ENCODE measurements around the gene IZUMO3.

DNA sequence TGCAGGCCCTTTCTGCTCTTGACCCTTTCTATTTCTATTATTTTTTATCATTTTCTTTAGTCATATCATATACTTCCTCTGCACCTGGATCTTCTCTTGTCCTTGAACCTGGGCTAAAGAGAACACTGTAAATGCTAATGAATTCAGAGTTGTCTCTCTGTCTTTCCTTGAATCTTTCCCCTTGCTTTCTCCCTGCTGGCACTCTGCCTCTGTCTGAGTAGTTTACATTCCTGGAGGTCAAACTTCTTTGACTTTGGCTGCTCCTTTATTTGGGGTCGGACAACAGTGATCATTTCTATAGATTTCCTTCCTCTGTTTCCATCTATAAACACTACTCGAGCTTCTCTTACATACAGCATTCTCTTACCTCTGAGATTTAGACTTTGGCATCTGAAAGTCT is 47.1 kb downstream of the IZUMO3 start:
- TF ChIP-seq, protein P1, sequence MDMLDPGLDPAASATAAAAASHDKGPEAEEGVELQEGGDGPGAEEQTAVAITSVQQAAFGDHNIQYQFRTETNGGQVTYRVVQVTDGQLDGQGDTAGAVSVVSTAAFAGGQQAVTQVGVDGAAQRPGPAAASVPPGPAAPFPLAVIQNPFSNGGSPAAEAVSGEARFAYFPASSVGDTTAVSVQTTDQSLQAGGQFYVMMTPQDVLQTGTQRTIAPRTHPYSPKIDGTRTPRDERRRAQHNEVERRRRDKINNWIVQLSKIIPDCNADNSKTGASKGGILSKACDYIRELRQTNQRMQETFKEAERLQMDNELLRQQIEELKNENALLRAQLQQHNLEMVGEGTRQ (IDR thresholded peaks at IDR 0.05; ENCODE audit: borderline replicate concordance, low read depth, low read length), result no peak
- TF ChIP-seq, protein P2, sequence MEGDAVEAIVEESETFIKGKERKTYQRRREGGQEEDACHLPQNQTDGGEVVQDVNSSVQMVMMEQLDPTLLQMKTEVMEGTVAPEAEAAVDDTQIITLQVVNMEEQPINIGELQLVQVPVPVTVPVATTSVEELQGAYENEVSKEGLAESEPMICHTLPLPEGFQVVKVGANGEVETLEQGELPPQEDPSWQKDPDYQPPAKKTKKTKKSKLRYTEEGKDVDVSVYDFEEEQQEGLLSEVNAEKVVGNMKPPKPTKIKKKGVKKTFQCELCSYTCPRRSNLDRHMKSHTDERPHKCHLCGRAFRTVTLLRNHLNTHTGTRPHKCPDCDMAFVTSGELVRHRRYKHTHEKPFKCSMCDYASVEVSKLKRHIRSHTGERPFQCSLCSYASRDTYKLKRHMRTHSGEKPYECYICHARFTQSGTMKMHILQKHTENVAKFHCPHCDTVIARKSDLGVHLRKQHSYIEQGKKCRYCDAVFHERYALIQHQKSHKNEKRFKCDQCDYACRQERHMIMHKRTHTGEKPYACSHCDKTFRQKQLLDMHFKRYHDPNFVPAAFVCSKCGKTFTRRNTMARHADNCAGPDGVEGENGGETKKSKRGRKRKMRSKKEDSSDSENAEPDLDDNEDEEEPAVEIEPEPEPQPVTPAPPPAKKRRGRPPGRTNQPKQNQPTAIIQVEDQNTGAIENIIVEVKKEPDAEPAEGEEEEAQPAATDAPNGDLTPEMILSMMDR (IDR thresholded peaks at IDR 0.05), result no peak
- TF ChIP-seq, protein P3, sequence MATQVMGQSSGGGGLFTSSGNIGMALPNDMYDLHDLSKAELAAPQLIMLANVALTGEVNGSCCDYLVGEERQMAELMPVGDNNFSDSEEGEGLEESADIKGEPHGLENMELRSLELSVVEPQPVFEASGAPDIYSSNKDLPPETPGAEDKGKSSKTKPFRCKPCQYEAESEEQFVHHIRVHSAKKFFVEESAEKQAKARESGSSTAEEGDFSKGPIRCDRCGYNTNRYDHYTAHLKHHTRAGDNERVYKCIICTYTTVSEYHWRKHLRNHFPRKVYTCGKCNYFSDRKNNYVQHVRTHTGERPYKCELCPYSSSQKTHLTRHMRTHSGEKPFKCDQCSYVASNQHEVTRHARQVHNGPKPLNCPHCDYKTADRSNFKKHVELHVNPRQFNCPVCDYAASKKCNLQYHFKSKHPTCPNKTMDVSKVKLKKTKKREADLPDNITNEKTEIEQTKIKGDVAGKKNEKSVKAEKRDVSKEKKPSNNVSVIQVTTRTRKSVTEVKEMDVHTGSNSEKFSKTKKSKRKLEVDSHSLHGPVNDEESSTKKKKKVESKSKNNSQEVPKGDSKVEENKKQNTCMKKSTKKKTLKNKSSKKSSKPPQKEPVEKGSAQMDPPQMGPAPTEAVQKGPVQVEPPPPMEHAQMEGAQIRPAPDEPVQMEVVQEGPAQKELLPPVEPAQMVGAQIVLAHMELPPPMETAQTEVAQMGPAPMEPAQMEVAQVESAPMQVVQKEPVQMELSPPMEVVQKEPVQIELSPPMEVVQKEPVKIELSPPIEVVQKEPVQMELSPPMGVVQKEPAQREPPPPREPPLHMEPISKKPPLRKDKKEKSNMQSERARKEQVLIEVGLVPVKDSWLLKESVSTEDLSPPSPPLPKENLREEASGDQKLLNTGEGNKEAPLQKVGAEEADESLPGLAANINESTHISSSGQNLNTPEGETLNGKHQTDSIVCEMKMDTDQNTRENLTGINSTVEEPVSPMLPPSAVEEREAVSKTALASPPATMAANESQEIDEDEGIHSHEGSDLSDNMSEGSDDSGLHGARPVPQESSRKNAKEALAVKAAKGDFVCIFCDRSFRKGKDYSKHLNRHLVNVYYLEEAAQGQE (IDR thresholded peaks at IDR 0.05; ENCODE audit: low read depth, low read length), result no peak
- TF ChIP-seq EP300 (IDR thresholded peaks at IDR 0.05; ENCODE audit: borderline replicate concordance in 1 of 2, low read depth in 1 of 2, low read length in 1 of 2), result no peak
